A673 (cell line): Measurements from ENCODE around the gene UBFD1. TPM values are rescaled to one million over a fixed set of nuclear protein-coding genes. Genes with fewer than 3 reads are reported as not detected.

Experiments
- BruUV-seq: library from RNA; stranded (reverse); fragments of 400-500 nt; replicated peaks from 2 replicates; lab custom pipeline; 2021; lab: Mats Ljungman, UMichigan
- CTCF ChIA-PET: fragments of 300-600 bp; sonication (Branson Sonifier 250); formaldehyde crosslinking; loops from one replicate; lab custom pipeline; 2022; ENCODE audit warnings: antibody characterized with exemption; lab: Charles Lee
- POLR2A ChIA-PET: fragments of 300-600 bp; sonication (Branson Sonifier 250); formaldehyde crosslinking; loops from one replicate; lab custom pipeline; 2022; ENCODE audit warnings: antibody characterized with exemption; ENCODE audit not compliant: low non-redundant PET; lab: Charles Lee
- DNase-seq: peaks from one replicate; pipeline ENCODE4 v3.0.0-alpha.2; 2015; ENCODE audit warnings: low spot score
- H3K27ac ChIP-seq: fragments of 200-600 bp; sonication (generic); 2 replicates; pipeline ENCODE4 v1.5.1; 2016; ENCODE audit warnings: mixed run types, low read depth, mild to moderate bottlenecking, mixed read lengths, antibody characterized with exemption, low read length; ENCODE audit not compliant: poor library complexity, severe bottlenecking
- H3K27me3 ChIP-seq: fragments of 200-600 bp; sonication (generic); replicated peaks from 2 replicates; pipeline ENCODE4 v1.6.1; 2017; ENCODE audit warnings: mixed run types, low read depth, mild to moderate bottlenecking, mixed read lengths, antibody characterized with exemption, low read length; ENCODE audit not compliant: insufficient read depth, poor library complexity
- H3K36me3 ChIP-seq: fragments of 200-600 bp; sonication (generic); 2 replicates; pipeline ENCODE4 v1.6.1; 2016; ENCODE audit warnings: mixed run types, mild to moderate bottlenecking, mixed read lengths, antibody characterized with exemption, low read length; ENCODE audit not compliant: insufficient read depth, poor library complexity, severe bottlenecking
- H3K4me1 ChIP-seq: fragments of 200-600 bp; sonication (generic); 2 replicates; pipeline ENCODE4 v1.6.1; 2017; ENCODE audit warnings: mixed run types, mild to moderate bottlenecking, mixed read lengths, antibody characterized with exemption, low read length; ENCODE audit not compliant: insufficient read depth, poor library complexity, severe bottlenecking
- H3K4me3 ChIP-seq: fragments of 200-600 bp; sonication (generic); 2 replicates; pipeline ENCODE4 v1.5.1; 2016; ENCODE audit warnings: low read depth, mixed run types, mild to moderate bottlenecking, mixed read lengths, low read length; ENCODE audit not compliant: poor library complexity, severe bottlenecking
- H3K9me3 ChIP-seq: fragments of 200-600 bp; sonication (generic); 2 replicates; pipeline ENCODE4 v1.6.1; 2016; ENCODE audit warnings: mixed run types, low read depth, mild to moderate bottlenecking, mixed read lengths, antibody characterized with exemption, low read length; ENCODE audit not compliant: poor library complexity, severe bottlenecking
- EZH2 ChIP-seq: fragments of 200-600 bp; sonication (generic); IDR thresholded peaks from 2 replicates; pipeline ENCODE4 v1.6.1; 2017; ENCODE audit warnings: borderline replicate concordance, low read depth, mild to moderate bottlenecking, mixed read lengths, antibody characterized with exemption, low read length; ENCODE audit not compliant: poor library complexity, severe bottlenecking
- intact Hi-C: fragments of 100-400 bp; cut with micrococcal nuclease; formaldehyde crosslinking; loops from one replicate; pipeline ENCODE4 v1.10.0; 2022; ENCODE audit not compliant: unreplicated experiment
- total RNA-seq: library from RNA; stranded (reverse); gene quantifications from 2 replicates; pipeline ENCODE4 v1.2.3, GENCODE V29; 2021
- TF ChIP-seq, protein P1 (sequence below): fragments of 300-800, 200-600 bp; sonication (generic); conservative IDR thresholded peaks from 2 replicates; pipeline ENCODE4 v1.5.1; 2017; ENCODE audit warnings: low read depth, mild to moderate bottlenecking, antibody characterized with exemption, low read length, moderate library complexity, mixed read lengths

Gene UBFD1
- total RNA-seq, 1 experiment from 2014 or later = 121 TPM

- no peak for DNase-seq
- no peaks in the 10 kb centered on the region for H3K4me1 ChIP-seq
- H3K4me3 ChIP-seq = no peak overlapping the region
- CTCF ChIA-PET = no interaction called here
- peaks cover 54% of the 10 kb centered on the region for H3K36me3 ChIP-seq
- no TSS peak for BruUV-seq
- no peaks in the 10 kb centered on the region for H3K9me3 ChIP-seq
- no peaks in the 10 kb centered on the region for H3K27me3 ChIP-seq
- intact Hi-C loops = no loop called here
- POLR2A ChIA-PET = no interaction called here
- no peak overlapping the region for H3K27ac ChIP-seq
- no peak for TF ChIP-seq EZH2
- TF ChIP-seq, protein P1, sequence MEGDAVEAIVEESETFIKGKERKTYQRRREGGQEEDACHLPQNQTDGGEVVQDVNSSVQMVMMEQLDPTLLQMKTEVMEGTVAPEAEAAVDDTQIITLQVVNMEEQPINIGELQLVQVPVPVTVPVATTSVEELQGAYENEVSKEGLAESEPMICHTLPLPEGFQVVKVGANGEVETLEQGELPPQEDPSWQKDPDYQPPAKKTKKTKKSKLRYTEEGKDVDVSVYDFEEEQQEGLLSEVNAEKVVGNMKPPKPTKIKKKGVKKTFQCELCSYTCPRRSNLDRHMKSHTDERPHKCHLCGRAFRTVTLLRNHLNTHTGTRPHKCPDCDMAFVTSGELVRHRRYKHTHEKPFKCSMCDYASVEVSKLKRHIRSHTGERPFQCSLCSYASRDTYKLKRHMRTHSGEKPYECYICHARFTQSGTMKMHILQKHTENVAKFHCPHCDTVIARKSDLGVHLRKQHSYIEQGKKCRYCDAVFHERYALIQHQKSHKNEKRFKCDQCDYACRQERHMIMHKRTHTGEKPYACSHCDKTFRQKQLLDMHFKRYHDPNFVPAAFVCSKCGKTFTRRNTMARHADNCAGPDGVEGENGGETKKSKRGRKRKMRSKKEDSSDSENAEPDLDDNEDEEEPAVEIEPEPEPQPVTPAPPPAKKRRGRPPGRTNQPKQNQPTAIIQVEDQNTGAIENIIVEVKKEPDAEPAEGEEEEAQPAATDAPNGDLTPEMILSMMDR = no peak
Measured at GRCh38 chr16:23571895-23572294, 14.4 kb downstream of the UBFD1 start.

GRCh38 chr16:23572394-23572793 is 14.9 kb downstream of the UBFD1 start:
- H3K4me1 ChIP-seq = no peaks in the 10 kb centered on the region
- H3K4me3 ChIP-seq = no peak overlapping the region
- no peaks in the 10 kb centered on the region for H3K9me3 ChIP-seq
- TF ChIP-seq, protein P1 = no peak
- no peak for TF ChIP-seq EZH2
- CTCF ChIA-PET = no interaction called here
- intact Hi-C loops = no loop called here
- no peaks in the 10 kb centered on the region for H3K27me3 ChIP-seq
- POLR2A ChIA-PET = no interaction called here
- BruUV-seq = no TSS peak
- no peak overlapping the region for H3K27ac ChIP-seq
- no peak for DNase-seq
- H3K36me3 ChIP-seq = peaks cover 49% of the 10 kb centered on the region

- Histone ChIP-seq H3K4me3 (no peak overlapping the region), H3K27me3 (no peaks in the 10 kb centered on the region), H3K9me3 (no peaks in the 10 kb centered on the region), H3K27ac (no peak overlapping the region), H3K36me3 (peaks cover 37% of the 10 kb centered on the region), H3K4me1 (no peaks in the 10 kb centered on the region)
- TF ChIP-seq, protein P1 = no peak
- TF ChIP-seq EZH2 = no peak
- ChIA-PET CTCF (no interaction called here), POLR2A (no interaction called here)
- DNase-seq = no peak
- intact Hi-C loops = no loop called here
- BruUV-seq = no TSS peak
Measured at GRCh38 chr16:23573817-23574216, 16.3 kb downstream of the UBFD1 start.
